T-helper 2 cell treated with Interferon-gamma antibody and Interleukin-4, amounts not matched to agents 100 ng/mL and 5 ng/mL, for 36 hours (primary cell): Measurements from ENCODE around the gene KEAP1. TPM values are rescaled to one million over a fixed set of nuclear protein-coding genes. Genes with fewer than 3 reads are reported as not detected.

Experiments
- intact Hi-C: fragments of 100-400 bp; cut with micrococcal nuclease; formaldehyde crosslinking; loops from one replicate; pipeline ENCODE4 v1.15.1; 2023
- total RNA-seq: library from RNA; stranded (reverse); gene quantifications from 2 replicates; pipeline ENCODE4 v1.2.3, GENCODE V29; 2022

The KEAP1 gene
- total RNA-seq, 1 donor from 2014 or later, result 98.7 TPM

DNA sequence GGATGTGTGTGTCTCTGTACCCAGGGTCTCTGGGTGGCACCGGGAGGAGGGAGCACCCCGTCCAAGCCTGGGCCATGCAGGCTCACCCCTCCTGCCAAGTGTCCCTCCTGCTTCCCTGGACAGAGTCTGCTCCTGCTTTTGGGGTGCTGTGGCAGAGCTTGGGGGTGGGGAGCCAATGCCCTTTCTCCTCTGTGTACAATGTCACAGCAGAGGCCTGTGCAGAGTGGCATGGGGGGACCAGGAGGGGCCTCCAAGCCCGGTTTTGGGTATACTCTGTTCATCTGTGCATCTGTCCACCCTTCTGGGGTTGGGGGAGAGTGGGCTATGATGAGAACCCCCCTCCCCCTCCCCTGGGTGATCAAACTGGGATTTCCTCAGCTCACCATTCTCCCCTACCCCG, 49.3 kb downstream of the KEAP1 start:
- intact Hi-C loops, result no loop called here

GRCh38 chr19:10452726-10453618, 50.2 kb downstream of the KEAP1 start:
- intact Hi-C loops, result no loop called here

DNA sequence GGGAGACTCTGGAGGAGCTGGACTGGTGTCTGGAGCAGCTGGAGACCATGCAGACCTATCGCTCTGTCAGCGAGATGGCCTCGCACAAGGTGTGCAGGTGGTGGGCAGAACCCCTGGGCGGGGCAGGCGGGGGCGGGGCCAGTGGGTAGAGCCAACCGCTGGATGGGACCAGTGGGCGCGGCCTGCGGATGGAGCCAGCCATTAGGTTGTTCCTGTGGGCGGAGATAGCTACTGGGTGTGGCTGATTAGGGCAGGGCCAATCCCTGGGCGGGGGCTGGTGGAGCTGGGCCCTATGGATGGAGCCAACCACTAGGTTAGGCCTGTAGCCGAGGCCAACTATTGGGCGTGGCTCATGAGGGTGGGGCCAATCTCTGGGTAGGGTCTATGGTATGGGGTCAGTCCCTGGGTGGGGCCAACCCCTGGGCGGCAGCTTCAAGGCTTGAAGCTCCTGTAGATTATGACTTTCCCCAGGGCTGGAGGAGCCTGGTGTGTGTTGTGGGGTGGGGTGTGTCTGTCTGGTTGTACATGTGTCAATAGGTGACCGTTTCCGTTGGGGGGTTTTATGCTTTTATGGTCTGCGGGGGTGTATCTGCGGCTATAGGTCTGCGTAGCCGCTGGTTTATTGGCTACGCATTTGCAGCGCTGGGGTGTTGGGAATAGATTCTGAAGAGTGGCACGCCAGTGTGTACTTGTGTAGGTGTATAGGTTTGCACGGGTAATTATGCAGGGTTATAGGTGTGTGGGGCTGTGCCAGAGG, 52.1 kb downstream of the KEAP1 start:
- intact Hi-C loops, result no loop called here

- intact Hi-C loops, result no loop called here
Measured at GRCh38 chr19:10450191-10450852, 52.8 kb downstream of the KEAP1 start.

GRCh38 chr19:10449037-10449436, 54.1 kb downstream of the KEAP1 start:
- intact Hi-C loops, result no loop called here

GRCh38 chr19:10442698-10443097, 60.5 kb downstream of the KEAP1 start:
- intact Hi-C loops, result no loop called here

GRCh38 chr19:10439588-10439987, 63.6 kb downstream of the KEAP1 start:
- intact Hi-C loops, result no loop called here

Other genes starting within 250 kb of the KEAP1 start
- gene ICAM1, start 232.2 kb downstream of the KEAP1 start, total RNA-seq, result 19.4 and 21.7 TPM in 2 replicates
- gene ICAM4, start 216.4 kb downstream of the KEAP1 start, total RNA-seq, result 2.5 and 4.0 TPM in 2 replicates
- 0.70 and 0.82 TPM in 2 replicates for gene ICAM5, start 213.4 kb downstream of the KEAP1 start, total RNA-seq
- 2.4 and 3.7 TPM in 2 replicates for gene ZGLP1, start 193.5 kb downstream of the KEAP1 start, total RNA-seq
- gene FDX2, start 187.3 kb downstream of the KEAP1 start, total RNA-seq, result 7.2 and 9.0 TPM in 2 replicates
- 78.0 and 81.8 TPM in 2 replicates for gene RAVER1, start 169.8 kb downstream of the KEAP1 start, total RNA-seq
- 183 and 185 TPM in 2 replicates for gene ICAM3, start 163.7 kb downstream of the KEAP1 start, total RNA-seq
- 250 and 257 TPM in 2 replicates for gene TYK2, start 122.8 kb downstream of the KEAP1 start, total RNA-seq
- 201 and 202 TPM in 2 replicates for gene CDC37, start 99.8 kb downstream of the KEAP1 start, total RNA-seq
- 61.2 and 64.9 TPM in 2 replicates for gene PDE4A, start 82.8 kb downstream of the KEAP1 start, total RNA-seq
- not detected in 2 replicates for gene S1PR5, start 14.1 kb upstream of the KEAP1 start, total RNA-seq
- gene ATG4D, start 40.5 kb upstream of the KEAP1 start, total RNA-seq, result 36.5 and 40.6 TPM in 2 replicates
- 56.2 and 61.4 TPM in 2 replicates for gene KRI1, start 62.7 kb upstream of the KEAP1 start, total RNA-seq
- gene CDKN2D, start 65.6 kb upstream of the KEAP1 start, total RNA-seq, result 52.0 and 55.1 TPM in 2 replicates
- gene AP1M2, start 84.0 kb upstream of the KEAP1 start, total RNA-seq, result not detected in 2 replicates
- 129 and 139 TPM in 2 replicates for gene SLC44A2, start 122.2 kb upstream of the KEAP1 start, total RNA-seq
- gene ILF3, start 151.0 kb upstream of the KEAP1 start, total RNA-seq, result 420 and 439 TPM in 2 replicates
- gene QTRT1, start 198.1 kb upstream of the KEAP1 start, total RNA-seq, result 52.4 and 53.7 TPM in 2 replicates
- gene DNM2, start 214.7 kb upstream of the KEAP1 start, total RNA-seq, result 264 and 273 TPM in 2 replicates